Measurements from ENCODE around the gene CHST2.

The CHST2 gene

DNA sequence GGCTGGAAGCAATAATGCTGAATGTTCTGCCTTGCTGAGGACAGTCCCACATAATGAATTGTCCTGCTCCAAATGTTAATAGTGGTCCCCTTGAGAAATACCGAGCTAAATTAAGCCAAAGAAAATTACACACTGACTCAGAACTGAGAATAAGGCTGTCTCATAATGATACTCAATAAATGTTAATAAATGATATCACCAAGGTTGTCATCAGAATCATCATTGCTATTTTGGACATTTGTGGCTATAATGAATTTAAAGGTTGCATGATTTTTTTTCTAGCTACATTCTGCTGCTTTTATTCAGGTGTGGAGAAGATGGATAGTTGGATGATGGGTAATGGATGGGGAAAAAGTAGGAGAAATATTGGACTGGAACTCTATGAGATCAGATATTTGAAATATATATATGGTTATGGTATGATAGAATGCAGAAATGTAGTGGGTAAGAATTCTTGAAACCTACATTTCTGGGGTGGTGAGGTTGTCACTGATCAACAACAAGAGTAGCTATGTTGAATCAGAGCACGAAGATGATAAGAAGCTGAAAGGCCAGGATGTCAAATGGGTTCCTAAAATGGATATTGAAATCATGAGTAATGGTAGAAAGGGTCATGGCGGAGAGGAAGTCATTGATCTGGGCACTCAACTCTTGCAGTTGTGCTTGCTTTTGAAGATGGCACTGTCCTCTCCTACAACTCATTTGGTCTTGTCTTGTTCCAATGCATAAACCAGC is 12.8 kb downstream of the CHST2 start:
- Mint-ChIP-seq H3K27me3 (no peaks in the 10 kb centered on the region), H3K36me3 (ENCODE audit: low read depth) (no peaks in the 10 kb centered on the region), H3K27ac (no peak overlapping the region), H3K4me3 (no peak overlapping the region), H3K4me1 (ENCODE audit: low read depth) (peaks cover 45% of the 10 kb centered on the region), H3K9me3 (no peaks in the 10 kb centered on the region)
- intact Hi-C loops (cut with micrococcal nuclease) = loop anchor here (10.0 kb wide), 1 partner anchor 192 kb away; no protein-coding TSS in a partner anchor

DNA sequence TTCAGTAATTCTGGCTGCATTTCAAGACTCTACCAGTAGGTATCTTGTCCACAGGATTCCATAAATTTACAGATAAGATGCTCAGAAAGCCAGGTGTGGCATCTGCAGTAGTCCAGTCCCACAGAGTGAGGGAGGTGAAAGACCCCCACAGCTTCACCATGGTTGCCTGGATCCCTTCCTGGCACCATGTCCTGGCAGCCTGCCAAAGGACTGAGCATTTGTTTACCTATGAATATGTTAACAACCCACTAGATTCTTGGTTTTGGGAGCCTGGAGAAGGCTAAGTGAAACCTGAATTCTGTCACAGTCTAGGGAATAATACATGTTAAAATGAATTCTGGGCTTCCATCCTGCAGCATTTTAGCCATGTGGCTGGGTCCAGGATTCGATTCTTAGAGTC is 14.9 kb downstream of the CHST2 start:
- Mint-ChIP-seq H3K4me3 (no peak overlapping the region), H3K27ac (no peak overlapping the region), H3K36me3 (ENCODE audit: low read depth) (no peaks in the 10 kb centered on the region), H3K4me1 (ENCODE audit: low read depth) (peaks cover 40% of the 10 kb centered on the region), H3K27me3 (no peaks in the 10 kb centered on the region), H3K9me3 (no peaks in the 10 kb centered on the region)
- intact Hi-C loops (cut with micrococcal nuclease) = loop anchor here (10.0 kb wide), 1 partner anchor 190 kb away; no protein-coding TSS in a partner anchor

- Mint-ChIP-seq H3K27me3 (no peaks in the 10 kb centered on the region), H3K4me3 (no peak overlapping the region), H3K36me3 (ENCODE audit: low read depth) (no peaks in the 10 kb centered on the region), H3K9me3 (no peaks in the 10 kb centered on the region), H3K4me1 (ENCODE audit: low read depth) (peaks cover 44% of the 10 kb centered on the region), H3K27ac (peak overlapping the region; percentile 65)
- intact Hi-C loops (cut with micrococcal nuclease) = loop anchor here (10.0 kb wide), 1 partner anchor 190 kb away; no protein-coding TSS in a partner anchor
These were observed 15.6 kb downstream of the CHST2 start for GRCh38 chr3:143135150-143135549.

DNA sequence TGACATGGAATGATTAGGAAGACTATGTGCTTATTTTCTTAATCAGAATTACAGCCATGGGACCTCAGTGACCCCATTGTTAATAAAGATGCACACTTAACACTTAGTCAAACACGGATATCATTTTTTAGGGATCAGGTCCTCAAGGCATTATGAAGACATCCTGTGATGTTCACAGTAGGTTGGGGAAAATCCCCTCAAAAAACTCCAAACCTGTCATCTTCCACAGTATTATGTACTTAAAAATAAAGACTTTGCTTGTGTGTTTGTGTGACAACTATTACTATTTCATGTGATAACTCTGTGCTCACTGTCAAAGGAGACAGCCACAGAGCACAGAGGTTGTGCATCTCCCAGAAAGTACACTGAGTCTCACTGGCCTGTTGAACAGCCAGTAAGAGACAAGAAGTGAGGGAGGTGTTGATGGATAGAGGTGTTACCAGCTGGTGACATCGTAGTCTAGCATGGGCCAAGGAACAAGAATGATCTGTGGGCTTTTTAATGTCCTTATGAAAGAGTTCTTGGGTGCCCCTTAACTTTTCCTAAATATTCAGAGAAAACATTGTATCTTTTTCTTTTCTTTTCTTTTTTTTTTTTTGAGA is 18.0 kb downstream of the CHST2 start:
- no peaks in the 10 kb centered on the region for H3K36me3 Mint-ChIP-seq (ENCODE audit: low read depth)

GRCh38 chr3:143138953-143139352 is 19.4 kb downstream of the CHST2 start:
- peaks cover 27% of the 10 kb centered on the region for H3K4me1 Mint-ChIP-seq (ENCODE audit: low read depth)
- H3K27me3 Mint-ChIP-seq = no peaks in the 10 kb centered on the region
- H3K36me3 Mint-ChIP-seq (ENCODE audit: low read depth) = no peaks in the 10 kb centered on the region
- H3K4me3 Mint-ChIP-seq = no peak overlapping the region
- no peaks in the 10 kb centered on the region for H3K9me3 Mint-ChIP-seq
- H3K27ac Mint-ChIP-seq = no peak overlapping the region
- intact Hi-C loops (cut with micrococcal nuclease) = loop anchor here (10.0 kb wide), 1 partner anchor 186 kb away; no protein-coding TSS in a partner anchor

More for the DNA sequence above, 18.0 kb downstream of the CHST2 start:
- H3K4me3 Mint-ChIP-seq = no peak overlapping the region
- no peaks in the 10 kb centered on the region for H3K9me3 Mint-ChIP-seq
- H3K27me3 Mint-ChIP-seq = no peaks in the 10 kb centered on the region
- H3K27ac Mint-ChIP-seq = no peak overlapping the region
- peaks cover 42% of the 10 kb centered on the region for H3K4me1 Mint-ChIP-seq (ENCODE audit: low read depth)
- intact Hi-C loops (cut with micrococcal nuclease) = loop anchor here (10.0 kb wide), 1 partner anchor 187 kb away; no protein-coding TSS in a partner anchor

- H3K36me3 Mint-ChIP-seq (ENCODE audit: low read depth) = no peaks in the 10 kb centered on the region
- H3K4me1 Mint-ChIP-seq (ENCODE audit: low read depth) = peaks cover 23% of the 10 kb centered on the region
- no peaks in the 10 kb centered on the region for H3K9me3 Mint-ChIP-seq
- H3K4me3 Mint-ChIP-seq = no peak overlapping the region
- H3K27ac Mint-ChIP-seq = no peak overlapping the region
- intact Hi-C loops (cut with micrococcal nuclease) = loop anchor here (10.0 kb wide), 1 partner anchor 185 kb away; no protein-coding TSS in a partner anchor
- H3K27me3 Mint-ChIP-seq = no peaks in the 10 kb centered on the region
These were observed 20.2 kb downstream of the CHST2 start for GRCh38 chr3:143139762-143140161.

- Mint-ChIP-seq H3K4me1 (ENCODE audit: low read depth) (peaks cover 16% of the 10 kb centered on the region), H3K9me3 (no peaks in the 10 kb centered on the region), H3K27ac (no peak overlapping the region), H3K27me3 (no peaks in the 10 kb centered on the region), H3K36me3 (ENCODE audit: low read depth) (no peaks in the 10 kb centered on the region), H3K4me3 (no peak overlapping the region)
- intact Hi-C loops (cut with micrococcal nuclease) = no loop called here
These were observed 21.0 kb downstream of the CHST2 start for GRCh38 chr3:143140550-143140949.

DNA sequence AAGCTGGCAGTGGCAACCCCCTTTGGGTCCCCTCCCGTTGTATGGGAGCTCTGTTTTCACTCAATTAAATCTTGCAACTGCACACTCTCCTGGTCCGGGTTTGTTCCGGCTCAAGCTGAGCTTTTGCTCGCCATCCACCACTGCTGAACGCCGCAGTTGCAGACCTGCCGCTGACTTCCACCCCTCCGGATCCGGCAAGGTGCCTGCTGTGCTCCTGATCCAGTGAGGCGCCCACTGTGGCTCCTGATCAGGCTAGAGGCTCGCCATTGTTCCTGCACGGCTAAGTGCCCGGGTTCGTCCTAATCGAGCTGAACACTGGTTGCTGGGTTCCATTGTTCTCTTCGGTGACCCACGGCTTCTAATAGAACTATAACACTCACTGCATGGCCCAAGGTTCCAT is 22.8 kb downstream of the CHST2 start:
- H3K27me3 Mint-ChIP-seq = no peaks in the 10 kb centered on the region
- intact Hi-C loops (cut with micrococcal nuclease) = no loop called here
- H3K9me3 Mint-ChIP-seq = no peaks in the 10 kb centered on the region
- H3K27ac Mint-ChIP-seq = no peak overlapping the region
- H3K4me3 Mint-ChIP-seq = no peak overlapping the region
- peaks cover 8% of the 10 kb centered on the region for H3K4me1 Mint-ChIP-seq (ENCODE audit: low read depth)
- H3K36me3 Mint-ChIP-seq (ENCODE audit: low read depth) = no peaks in the 10 kb centered on the region

GRCh38 chr3:143145906-143146305 is 26.3 kb downstream of the CHST2 start:
- Mint-ChIP-seq H3K27ac (no peak overlapping the region), H3K4me1 (ENCODE audit: low read depth) (peaks cover 2% of the 10 kb centered on the region), H3K9me3 (no peaks in the 10 kb centered on the region), H3K36me3 (ENCODE audit: low read depth) (no peaks in the 10 kb centered on the region), H3K4me3 (no peak overlapping the region), H3K27me3 (no peaks in the 10 kb centered on the region)
- intact Hi-C loops (cut with micrococcal nuclease) = no loop called here

GRCh38 chr3:143146486-143147274 is 27.1 kb downstream of the CHST2 start:
- intact Hi-C loops (cut with micrococcal nuclease) = no loop called here
- H3K9me3 Mint-ChIP-seq = no peaks in the 10 kb centered on the region
- no peaks in the 10 kb centered on the region for H3K27me3 Mint-ChIP-seq
- H3K4me1 Mint-ChIP-seq (ENCODE audit: low read depth) = peaks cover 9% of the 10 kb centered on the region
- H3K4me3 Mint-ChIP-seq = no peak overlapping the region
- no peak overlapping the region for H3K27ac Mint-ChIP-seq
- no peaks in the 10 kb centered on the region for H3K36me3 Mint-ChIP-seq (ENCODE audit: low read depth)

DNA sequence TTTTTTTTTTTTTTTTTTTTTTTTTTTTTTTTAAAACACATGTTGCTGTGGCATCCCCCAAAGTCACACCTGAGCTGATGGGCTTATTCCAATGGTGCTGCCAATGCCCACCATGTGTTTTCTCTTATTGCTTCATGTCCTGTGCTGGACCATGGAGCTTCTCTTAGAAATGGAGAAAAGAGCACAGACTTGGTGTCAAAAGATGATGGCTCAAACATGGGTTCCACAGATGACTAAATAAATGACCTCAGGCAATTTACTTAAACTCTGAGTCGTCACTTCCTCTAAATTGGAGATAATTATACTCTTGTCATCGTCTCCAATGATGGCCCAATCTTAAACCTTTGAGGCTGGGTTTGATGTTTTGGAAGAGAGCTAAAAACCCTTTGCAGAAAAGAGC is 28.1 kb downstream of the CHST2 start:
- Mint-ChIP-seq H3K27ac (no peak overlapping the region), H3K4me3 (no peak overlapping the region), H3K27me3 (no peaks in the 10 kb centered on the region), H3K9me3 (no peaks in the 10 kb centered on the region), H3K4me1 (ENCODE audit: low read depth) (peaks cover 18% of the 10 kb centered on the region), H3K36me3 (ENCODE audit: low read depth) (no peaks in the 10 kb centered on the region)
- intact Hi-C loops (cut with micrococcal nuclease) = no loop called here

DNA sequence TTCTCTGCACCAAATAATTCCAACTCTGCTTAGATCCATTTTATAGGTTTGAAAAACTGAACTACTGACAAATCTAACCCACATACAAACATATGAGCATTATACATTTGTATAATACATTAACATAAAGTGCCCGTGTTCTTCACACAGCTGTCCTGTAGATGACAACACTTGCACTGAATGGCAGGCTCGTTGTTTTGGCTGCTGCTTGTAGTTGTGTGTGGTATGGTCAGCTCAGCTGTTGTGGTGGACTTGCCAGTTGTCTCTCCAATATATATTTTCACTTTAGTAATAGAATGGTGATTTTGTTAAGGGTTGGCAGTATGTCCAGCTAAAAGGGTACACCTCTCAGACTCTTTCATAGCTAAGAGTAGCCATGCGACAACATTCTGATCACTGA is 30.5 kb downstream of the CHST2 start:
- no peaks in the 10 kb centered on the region for H3K9me3 Mint-ChIP-seq
- H3K27ac Mint-ChIP-seq = no peak overlapping the region
- peaks cover 21% of the 10 kb centered on the region for H3K4me1 Mint-ChIP-seq (ENCODE audit: low read depth)
- H3K4me3 Mint-ChIP-seq = no peak overlapping the region
- H3K27me3 Mint-ChIP-seq = no peaks in the 10 kb centered on the region
- no peaks in the 10 kb centered on the region for H3K36me3 Mint-ChIP-seq (ENCODE audit: low read depth)
- intact Hi-C loops (cut with micrococcal nuclease) = no loop called here

GRCh38 chr3:143151004-143151731 is 31.6 kb downstream of the CHST2 start:
- no peaks in the 10 kb centered on the region for H3K9me3 Mint-ChIP-seq
- intact Hi-C loops (cut with micrococcal nuclease) = no loop called here
- H3K4me3 Mint-ChIP-seq = no peak overlapping the region
- H3K27me3 Mint-ChIP-seq = no peaks in the 10 kb centered on the region
- no peaks in the 10 kb centered on the region for H3K36me3 Mint-ChIP-seq (ENCODE audit: low read depth)
- H3K27ac Mint-ChIP-seq = no peak overlapping the region
- H3K4me1 Mint-ChIP-seq (ENCODE audit: low read depth) = peaks cover 27% of the 10 kb centered on the region

Measured in dendritic cell treated with granulocyte-macrophage colony-stimulating factor and Interleukin-4, amounts not matched to agents 40 ng/mL and 50 ng/mL, for 4 days (primary cell).